HG03469 (cell line): ENCODE results near the gene NKX6-1.

Experiments
- ATAC-seq: cut with Tn5 transposase; IDR thresholded peaks from one replicate; pipeline ENCODE4 v1.9.1; 2021; ENCODE audit warnings: mild to moderate bottlenecking, moderate library complexity, moderate number of reproducible peaks; ENCODE audit not compliant: unreplicated experiment

The NKX6-1 gene

GRCh38 chr4:84480082-84480481, 19.0 kb downstream of the NKX6-1 start:
- ATAC-seq = no peak

- no peak for ATAC-seq
These were observed 19.4 kb downstream of the NKX6-1 start for GRCh38 chr4:84479663-84480062.

DNA sequence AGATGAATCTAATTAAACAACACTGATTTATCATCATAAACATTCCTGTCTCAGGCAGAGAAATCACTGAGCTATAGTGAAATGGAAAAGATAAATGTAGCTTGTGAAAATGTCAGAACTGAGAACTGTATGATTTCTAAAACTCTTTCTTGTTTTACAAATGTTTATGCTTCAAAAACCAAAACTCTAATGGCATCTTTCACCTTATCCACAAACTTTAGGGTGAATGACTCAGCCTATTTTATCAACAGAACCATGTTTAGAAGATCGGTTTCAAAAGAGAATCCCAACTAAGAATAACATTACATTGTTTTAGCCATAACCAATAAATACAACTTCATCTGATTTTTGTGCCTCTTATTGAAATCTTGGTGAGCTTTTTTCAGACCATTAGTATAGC, 21.4 kb downstream of the NKX6-1 start:
- ATAC-seq = no peak

- ATAC-seq = no peak
These were observed 25.0 kb downstream of the NKX6-1 start for GRCh38 chr4:84474107-84474506.

DNA sequence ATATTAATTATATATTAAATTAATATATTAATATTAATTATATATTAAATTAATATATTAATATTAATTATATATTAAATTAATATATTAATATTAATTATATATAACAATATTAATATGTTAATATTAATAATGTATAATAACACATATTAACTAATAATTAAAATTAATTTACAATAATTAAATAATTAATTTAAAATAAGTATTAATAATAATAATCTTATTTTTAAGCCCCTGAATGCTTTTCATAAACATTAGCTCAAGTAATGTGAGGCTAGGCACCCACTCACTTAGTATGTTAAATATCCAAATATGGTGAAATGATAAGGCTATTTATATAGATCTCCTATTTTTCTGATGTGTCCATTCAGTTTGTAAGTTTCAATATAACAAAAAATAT, 26.9 kb downstream of the NKX6-1 start:
- ATAC-seq = no peak

- ATAC-seq = no peak
These were observed 28.8 kb downstream of the NKX6-1 start for GRCh38 chr4:84470204-84470785.

DNA sequence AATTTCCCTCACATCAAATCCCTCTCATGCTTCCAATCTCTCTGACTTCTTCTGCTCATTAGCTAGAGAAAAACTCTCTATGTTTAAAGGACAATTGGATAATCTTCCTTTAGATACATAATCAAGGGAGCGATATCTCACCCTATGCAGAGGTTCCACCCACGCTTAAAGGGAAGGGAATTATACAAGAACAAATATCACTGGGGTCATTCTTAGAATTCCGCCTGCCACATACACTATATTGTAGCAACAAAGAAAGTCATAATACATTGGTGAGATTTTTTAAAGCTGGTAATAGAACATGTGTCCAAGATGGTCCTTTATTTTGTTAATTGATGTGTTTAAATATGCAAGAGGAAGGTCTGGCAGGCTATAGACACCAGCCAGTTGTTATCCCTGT, 31.5 kb downstream of the NKX6-1 start:
- no peak for ATAC-seq

GRCh38 chr4:84459783-84460182, 39.3 kb downstream of the NKX6-1 start:
- no peak for ATAC-seq

GRCh38 chr4:84456157-84456556, 42.9 kb downstream of the NKX6-1 start:
- no peak for ATAC-seq

DNA sequence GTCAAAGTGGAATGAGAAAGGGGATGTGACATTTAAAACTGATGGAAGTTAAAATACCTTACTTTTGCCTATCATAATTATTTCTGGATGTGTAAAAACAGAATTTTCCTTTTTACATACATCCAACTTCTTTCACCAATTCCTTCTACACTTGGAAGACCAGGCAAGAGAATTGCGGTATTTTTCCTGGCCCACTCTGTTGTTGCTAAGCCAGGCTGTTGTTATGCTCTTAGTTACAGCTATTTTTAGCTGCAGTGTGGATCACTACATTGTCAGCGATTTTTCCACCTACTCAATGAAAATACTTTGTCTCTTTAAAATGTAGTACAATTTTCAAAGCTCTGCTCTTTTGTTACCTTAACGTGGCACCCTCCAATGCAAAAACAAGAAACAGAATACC, 43.4 kb downstream of the NKX6-1 start:
- no peak for ATAC-seq

- no peak for ATAC-seq
These were observed 47.5 kb downstream of the NKX6-1 start for GRCh38 chr4:84451546-84451945.

DNA sequence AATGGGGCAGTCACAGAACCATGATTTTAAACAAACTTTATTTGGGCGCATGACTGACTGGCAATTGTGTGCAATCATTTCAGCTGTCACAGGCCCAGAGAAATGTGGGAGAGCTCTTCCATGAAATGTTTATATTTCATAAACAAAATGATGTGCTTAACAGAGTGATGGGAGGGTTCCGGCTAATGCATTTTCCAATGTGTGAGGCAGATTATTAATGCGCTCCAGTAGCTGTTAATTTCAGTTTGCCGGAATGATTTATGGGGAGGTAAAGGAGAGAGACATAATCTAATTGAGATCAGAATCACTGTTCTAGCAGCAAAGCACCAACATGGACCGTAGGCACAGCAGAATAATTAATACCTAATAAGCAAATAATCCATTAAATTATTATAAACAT, 55.6 kb downstream of the NKX6-1 start:
- ATAC-seq = no peak

DNA sequence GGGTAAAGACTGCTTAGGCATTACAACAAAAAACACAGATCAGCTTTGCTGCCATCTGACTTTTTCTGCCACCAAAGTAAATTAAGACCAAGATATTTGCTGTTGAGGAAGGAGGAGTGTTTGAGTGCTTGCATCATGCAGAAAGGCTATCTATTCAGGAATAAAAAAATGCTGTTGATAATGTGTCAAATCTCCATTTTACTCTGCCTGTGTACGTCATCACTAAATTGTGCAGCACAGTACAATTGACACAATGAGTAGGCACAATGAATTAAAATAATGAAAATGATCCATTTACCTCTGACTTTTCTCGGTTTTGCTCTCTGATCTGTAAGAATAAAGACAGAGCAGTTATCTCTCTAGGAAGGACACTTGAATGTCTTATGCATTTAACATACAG, 56.3 kb downstream of the NKX6-1 start:
- ATAC-seq = no peak
